HG02943 (cell line): Measurements from ENCODE around the gene MYLK.
"Not testable (repeated sequence)": the region's sequence is repeated elsewhere in the genome, so short reads cannot be mapped to it uniquely, and the experiment has no call there.

Experiments
- ATAC-seq: cut with Tn5 transposase; IDR thresholded peaks from one replicate; pipeline ENCODE4 v1.9.1; 2021; ENCODE audit warnings: mild to moderate bottlenecking, low read depth, moderate library complexity; ENCODE audit not compliant: unreplicated experiment

The MYLK gene

DNA sequence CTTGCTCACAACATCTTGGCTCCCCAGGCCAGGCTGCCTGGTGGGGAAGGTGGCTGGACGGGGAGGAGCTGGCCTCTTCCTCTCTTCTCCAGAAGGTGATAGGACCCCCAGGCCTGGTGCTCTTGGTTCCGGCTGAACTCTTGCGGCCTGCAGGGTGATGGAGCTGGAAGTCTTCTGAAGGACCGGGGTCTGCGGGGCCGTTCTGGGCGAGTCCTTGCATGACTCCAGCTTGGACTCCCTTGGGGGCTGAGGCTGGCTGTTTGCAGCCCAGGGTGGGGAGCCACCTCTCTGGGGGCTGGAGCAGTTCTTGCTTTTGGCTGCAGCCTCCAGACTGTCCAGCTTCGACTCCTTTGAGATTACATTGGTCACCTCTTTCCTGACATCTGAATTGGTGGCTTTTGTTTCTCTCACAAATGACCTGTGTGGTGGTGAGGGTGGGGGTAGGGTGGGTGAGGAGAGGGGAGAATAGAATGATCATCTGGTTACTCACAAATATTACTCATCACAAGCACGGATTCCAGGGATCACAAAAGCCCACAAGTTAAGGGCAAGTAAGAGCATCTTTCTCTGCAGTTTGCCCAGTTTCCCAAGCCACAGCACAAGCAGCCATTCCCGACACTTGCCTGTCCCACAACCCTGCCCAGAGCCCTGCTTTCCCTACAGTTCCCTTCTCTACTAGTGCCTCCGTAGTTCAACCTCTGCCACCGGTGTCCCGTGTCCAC, 150.2 kb downstream of the MYLK start:
- ATAC-seq = no peak

DNA sequence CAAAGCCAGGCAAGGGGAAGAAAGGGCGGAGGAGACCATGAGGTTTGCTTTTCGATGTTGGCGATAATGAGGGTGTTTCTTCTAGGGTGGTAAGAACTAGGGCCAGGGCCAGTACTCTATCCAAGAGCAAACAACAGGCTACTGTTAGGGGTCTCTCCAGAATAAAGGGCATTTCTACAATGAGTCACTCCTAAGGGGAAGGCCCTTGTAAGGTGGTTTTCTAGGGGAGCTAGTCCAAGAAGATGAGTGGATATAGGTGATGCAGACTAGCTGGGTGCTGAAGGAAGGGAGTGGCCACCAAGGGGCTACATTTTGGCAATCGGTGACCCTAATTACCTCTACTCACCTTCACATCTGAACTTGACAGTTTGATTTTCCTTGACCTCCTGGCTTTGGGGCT, 150.8 kb downstream of the MYLK start:
- ATAC-seq = no peak

DNA sequence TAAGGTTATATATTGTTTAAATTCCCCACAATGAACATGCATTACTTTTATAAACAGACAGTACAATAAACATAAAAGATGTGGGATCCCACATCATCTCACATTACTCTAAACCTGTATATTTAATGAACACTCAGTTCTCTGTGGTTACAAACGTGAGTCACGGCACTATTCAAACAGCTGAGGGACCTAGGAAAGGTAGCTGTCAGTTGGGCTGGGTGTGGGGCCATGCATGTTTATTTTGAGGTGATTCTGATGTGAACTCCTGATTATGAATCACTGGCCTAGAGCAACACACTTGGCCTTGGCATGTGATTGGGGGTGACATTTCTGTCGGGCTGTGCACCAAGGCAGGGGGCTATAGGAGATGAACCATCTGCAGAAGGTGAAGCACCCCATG, 151.7 kb downstream of the MYLK start:
- no peak for ATAC-seq

DNA sequence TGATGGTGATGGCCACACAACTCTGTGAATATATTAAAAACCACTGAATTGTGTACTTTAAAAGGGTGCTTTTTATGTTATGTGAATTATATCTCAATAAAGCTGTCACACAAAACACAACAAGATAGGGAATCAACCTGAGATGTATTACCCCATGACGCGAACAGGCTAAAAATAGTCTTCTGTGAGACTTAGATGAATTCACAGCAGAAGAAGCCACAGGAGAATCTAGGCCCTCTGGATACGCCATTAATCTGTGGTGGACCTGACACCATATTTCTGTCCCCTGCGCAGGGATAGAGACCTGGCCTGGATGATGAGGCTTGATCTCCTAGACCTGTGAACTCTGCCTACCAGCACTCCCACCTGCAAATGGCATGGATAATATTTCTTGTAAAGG, 153.3 kb downstream of the MYLK start:
- no peak for ATAC-seq

DNA sequence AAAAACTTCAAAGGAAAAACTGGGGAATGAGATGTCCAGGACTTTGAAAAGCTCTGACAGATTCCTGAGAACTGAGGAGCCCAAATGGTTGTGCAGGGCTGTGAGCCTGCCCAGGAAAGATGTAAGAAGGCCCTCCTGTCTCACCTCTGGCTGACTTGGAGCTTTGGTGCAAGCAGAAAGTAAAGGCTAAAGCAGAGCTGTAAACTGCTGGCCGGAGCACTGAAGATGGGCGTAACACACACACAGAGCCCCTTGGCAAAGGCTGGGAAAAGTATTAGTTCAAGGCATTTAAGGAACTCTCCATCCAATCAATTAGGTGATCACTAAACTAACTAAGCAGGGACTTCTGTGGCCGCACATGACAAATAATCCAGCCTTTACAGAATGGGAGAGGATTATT, 155.1 kb downstream of the MYLK start:
- no peak for ATAC-seq

DNA sequence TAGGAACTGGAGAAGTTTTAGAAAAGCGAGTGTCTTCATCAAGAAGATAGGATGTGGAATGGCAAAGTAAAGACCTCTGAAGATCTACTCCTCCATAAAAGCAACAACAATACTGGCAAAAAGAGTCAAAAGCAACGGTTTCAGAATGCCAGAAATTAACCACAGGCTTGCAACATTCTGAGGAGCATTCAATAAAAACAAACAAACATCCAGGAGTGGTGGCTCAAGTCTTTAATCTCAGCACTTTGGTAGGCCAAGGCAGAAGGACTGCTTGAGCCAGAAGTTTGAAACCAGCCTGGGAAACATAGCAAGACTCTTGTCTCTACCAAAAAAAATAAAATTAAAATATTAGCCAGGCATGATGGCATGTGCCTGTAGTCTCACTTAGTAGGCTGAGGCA, 156.1 kb downstream of the MYLK start:
- no peak for ATAC-seq

DNA sequence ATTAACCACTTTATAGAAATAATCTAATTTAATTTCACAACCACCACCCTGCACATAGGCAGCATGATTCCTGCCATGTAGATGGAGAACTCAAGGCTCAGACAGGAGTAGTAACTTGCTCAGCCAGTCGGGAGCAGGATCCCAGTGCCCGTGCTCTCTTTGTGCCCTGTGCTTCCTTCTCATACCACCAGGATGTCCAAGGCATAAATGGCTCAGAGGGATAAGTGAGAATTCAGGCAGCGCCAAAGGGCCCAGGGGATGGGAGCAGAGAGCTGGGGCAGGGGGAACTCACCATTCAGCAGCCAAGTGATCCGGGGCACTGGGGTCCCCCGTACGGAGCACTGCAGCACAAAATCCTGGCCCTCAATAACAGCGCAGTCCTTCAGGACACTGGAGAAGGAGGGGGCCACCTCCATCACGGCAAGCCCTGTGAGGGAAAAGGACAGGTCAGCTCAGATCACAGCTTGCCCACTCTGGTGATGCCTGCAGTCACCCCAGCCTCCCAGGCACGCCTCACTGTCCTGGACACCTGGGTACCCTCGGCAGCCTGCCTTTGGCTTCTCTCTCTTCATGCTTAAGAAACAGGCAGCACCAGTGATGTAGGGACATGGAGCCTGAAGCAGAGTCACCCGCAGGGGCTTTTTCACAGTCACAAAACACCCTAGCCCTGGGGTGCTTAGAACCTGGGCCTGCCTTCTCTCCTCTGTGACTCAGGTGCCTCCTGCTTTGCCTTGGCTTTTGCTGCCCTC, 158.3 kb downstream of the MYLK start:
- no peak for ATAC-seq

DNA sequence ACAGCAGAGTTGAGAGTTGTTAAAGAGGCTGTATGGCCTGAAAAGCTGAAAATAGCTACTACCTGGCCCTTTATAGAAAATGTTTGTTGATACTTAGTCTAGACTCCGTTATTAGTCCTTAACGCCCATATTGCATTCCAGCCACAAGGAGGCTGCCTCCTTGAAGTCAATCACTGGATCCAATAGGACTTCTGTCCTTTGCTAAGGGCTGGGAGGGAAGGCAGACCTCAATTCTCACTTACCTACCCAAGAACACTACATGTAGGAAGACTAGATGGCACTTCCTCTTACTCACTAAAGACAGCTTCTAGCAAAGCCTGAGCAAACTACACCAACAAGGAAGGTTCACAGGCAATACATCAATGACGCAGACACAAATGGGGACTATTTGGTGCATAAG, 159.8 kb downstream of the MYLK start:
- ATAC-seq = no peak

DNA sequence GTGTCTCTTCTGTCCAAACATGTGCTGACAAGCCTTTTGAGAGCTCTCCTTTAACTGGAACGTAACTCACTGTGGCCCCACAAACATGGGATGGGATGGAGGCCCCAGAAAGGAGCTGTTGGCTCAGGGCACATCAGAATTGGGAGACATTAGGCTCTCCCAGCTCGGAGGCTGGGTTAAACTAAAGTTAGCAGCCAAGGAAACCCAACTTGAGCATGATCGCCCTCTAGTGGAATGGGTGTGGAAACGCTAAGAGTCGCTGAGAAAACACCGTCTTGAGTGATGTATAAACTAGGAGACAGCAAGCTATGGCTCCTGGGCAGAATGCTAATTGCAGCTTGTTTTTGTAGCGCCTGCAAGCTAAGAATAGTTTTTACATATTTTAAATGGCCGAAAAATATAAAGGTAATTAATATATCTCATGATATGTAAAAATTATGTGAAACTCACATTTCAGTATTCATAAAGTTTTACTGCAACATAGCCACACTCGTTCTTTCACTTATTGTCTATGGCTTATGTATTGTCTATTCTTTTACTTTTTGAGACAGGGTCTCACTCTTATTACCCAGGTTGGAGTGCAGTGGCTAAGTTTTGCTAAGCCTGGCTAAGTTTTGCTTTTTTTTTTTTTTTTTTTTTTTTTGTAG, 160.5 kb downstream of the MYLK start:
- no peak for ATAC-seq

DNA sequence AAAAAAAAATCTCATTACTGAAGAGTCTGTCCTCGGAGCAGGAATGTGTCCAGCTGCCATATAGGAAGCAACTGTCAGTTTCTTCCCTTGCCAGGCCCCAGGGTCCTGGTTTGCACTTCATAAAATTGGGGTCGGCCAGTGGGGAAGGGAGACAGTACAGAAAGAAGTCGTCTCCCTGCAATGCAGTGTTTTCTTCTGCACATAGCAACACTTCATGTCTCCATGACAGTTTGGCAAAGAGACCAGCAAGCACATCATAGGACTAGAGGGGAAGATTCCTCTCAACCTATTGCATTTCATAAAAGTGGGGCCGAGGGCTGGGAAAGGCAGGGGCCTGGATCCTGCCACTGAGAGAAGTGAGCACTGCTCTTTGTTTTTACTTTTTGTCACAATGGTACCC, 161.1 kb downstream of the MYLK start:
- no peak for ATAC-seq

DNA sequence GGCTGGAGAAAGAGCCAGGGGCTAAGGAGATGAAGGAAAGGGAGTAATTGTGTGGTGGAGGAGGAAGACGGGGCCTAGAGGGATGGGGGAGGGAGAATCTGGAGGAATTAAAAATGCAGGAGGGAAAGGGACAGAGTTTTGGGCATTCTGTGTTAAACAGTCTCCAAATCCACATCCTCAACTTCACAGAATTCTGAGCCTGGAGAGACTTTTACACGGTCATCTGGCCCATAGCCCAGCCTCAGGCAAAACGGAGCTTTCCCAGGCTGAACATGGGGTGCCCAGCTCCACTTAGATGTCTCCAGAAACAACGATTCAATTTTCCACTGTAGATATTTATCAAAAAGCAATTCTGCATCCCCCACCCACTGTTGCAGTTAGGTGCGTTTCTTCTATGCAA, 161.7 kb downstream of the MYLK start:
- no peak for ATAC-seq

DNA sequence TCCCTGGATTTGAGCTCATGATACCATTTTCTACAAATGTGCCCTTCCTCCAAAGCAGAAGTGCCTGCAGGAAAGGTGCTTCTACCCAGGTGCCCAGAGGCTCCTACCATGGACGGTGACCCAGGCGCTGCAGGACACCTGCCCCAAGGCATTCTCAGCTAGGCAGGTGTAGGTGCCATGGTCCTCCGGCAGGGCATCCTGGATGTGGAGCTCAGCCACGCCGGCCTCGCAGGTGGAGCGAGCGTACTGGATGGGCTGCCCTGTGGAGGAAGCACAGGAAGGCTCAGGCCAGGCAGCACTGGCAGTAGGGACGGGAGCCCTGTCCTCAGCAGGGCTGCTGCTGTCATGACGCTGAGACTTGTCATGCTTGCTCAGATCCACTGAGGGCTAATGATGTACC, 162.1 kb downstream of the MYLK start:
- no peak for ATAC-seq

DNA sequence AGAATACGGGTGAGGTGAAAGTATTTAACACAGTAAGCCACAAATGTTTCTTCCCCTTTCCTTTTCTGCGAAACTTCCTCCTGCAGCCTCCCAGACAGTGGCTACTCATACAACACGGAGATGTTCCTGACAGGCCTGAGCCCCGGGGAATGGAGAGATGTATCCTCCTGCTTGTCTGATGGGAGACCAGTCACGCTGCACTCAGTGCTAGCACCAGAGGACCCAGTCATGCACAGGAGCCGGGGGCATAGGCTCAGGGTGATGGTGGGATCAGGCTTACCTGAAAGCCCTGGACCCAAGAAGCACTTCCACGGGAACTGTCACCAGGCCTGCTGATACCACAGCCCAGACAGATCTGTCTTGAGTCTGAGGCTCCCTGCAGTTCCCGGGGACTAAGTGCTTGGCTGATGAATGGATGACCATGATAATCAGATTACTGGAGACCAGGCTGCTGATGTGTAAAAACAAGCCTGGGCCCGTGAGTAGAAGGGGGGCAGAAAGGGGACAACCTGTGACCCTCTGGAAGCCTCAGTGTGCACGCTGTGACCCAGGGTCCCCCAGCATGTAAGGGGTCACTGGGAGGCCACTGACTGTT, 162.9 kb downstream of the MYLK start:
- not testable (repeated sequence) for ATAC-seq

DNA sequence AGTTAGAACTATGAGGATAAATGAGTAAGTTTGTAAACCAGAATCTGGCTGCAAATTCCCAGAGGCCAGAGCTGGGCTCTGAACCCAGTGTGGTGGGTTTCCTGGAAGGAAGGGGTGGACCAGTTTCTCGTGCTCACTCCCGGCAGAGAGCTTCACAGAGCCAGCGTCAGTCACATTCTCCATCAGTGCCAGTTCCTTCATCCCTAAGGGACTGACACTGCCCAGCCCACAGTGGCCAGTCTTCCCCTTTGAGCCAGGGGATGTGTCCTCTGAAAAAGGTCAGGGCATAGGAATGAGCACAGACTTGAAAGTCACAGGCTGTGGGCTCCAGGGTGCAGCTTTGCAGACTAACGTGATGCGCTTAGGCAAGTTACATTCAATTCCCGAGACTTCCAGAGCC, 163.5 kb downstream of the MYLK start:
- ATAC-seq = no peak

DNA sequence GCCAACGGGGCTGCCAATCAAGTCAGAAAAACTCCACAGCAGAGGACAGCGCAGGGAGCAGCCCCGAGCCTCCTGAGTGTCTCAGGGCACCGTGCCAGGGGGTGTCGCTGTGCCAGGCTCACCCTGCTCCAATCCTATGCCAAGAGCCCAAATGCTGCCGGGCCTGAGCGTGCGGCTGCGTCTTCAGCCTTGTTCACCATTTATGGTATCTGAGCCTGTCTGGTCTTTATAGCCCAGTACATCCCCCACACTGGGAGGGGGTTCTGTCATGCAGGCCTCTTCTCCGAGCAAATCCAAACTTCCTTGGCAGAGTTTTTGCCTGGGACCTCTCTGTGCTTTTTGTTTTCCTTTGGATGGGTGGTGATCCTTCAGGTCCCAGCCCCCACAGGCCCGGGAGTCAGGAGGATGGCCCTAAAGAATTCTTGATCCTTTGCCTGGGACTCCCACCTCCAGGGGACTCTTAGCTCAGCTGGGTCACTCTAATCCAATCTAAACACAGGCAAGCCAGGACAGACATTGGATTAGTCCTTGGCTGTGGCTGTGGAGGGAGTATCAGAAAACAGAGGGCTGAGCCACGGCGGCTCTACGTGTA, 164.2 kb downstream of the MYLK start:
- no peak for ATAC-seq

DNA sequence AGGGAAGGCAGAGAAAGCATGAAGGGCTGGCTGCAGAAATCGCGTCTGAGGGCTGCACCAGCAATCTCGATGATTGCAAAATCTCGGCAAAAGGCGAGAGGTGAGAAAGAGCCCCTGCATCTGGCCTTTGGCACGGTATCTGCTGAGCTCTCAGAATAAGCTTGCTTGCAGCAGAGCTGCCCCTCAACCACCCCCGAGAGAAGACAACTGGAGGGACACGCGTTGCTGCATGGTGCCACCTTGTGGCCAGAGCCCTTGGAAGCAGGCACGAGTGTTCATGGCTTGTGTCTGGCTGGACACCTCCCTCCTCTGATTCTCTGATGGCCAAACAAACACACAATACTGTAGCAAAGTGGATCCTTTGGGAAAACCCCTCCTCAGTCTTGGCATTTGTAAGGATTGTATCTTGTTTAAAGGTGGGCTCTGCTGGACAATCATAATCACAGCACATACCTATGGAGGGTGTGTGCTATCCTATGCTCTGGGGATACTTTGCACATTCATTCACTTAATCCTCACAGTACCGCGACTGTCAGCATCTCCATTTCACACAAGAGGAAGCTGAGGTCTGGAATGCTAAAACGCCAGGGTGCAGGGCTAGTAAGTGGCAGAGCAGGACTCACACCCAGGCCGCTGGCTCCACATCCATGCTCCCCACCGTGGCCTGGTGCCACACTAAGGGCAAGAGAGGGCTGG, 164.9 kb downstream of the MYLK start:
- not testable (repeated sequence) for ATAC-seq

DNA sequence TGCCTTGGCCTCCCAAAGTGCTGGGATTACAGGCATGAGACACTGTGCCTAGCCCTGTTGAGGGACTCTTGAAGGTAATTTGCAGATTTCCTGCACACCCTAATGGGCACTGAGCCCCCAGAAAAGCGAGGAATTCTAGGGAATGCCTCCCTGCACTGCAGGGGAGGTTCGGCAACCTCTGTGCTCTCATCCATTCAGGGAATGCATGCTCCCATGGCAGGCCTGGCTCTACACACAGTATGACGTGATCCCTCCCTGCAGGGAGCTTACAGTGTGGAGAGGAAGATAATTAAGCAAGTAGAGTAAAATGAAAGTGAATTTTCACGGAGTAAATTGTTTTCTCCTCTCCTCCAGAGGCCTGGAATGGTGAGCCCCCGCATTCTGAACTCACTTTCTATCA, 166.0 kb downstream of the MYLK start:
- ATAC-seq = no peak

DNA sequence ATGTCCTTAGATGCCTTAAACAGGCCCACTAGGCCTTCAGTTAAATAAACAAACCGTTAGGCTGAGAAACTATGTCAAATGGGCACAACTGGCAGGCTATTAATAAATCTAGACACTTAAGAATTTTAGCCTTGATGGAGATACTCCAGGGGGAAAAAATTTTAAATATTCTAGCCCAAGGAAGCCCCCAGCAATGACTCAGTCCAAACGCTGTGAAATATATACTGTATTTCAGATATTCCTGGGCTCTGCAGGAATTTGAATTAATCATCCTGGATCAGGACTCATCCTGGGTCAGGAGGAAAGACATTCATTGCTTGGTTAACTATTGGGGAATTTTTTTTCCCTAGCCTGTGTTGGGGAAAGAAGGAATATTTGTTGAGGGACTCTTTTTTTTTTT, 166.7 kb downstream of the MYLK start:
- ATAC-seq = not testable (repeated sequence)

DNA sequence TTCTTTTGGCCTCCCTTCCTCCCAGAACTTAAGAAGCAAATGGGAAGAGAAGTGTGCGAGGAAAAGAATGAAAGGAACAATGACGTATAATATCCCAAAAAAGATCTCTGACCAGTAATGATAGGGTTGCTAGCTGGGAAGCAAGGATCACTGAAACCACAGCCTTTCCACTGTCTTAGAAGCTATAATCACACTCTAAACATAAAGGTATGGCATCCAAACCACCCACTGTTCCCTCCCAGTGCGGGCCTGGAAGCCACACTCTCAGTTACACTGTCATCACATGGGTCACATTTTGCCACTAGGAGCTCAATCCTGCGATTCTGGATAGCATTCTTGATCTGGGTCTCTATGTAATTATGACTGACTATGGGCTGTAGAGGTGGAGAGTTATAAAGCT, 167.7 kb downstream of the MYLK start:
- no peak for ATAC-seq

DNA sequence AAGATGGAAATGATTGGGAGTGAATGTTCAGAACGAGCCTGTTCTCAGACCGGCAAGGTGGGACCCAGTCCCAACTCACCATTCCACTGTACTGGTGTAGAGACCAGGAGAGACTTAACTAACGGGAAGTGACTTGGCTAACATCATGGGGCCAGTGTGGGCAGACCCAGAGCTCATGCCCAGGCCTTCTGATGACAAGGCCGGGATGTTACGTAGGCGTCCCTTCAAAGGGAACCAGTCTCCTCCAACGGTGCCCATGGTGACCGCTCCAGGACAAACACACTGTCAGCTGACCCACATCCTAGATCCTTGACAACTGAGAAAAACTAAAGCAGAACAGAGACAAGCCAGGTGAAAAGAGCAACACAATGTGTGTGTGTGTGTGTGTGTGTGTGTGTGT, 170.9 kb downstream of the MYLK start:
- ATAC-seq = no peak
